PFSK-1 (cell line): Measurements from ENCODE around the gene MAST2.

Experiments used
- FOXP2 ChIP-seq: optimal IDR thresholded peaks from 2 replicates; pipeline ENCODE3; 2011; ENCODE audit warnings: borderline replicate concordance, control low read depth, inconsistent platforms; ENCODE audit not compliant: insufficient read depth; ENCODE audit errors: extremely low read length, extremely low read depth
- POLR2AphosphoS5 ChIP-seq: IDR thresholded peaks from 2 replicates; pipeline ENCODE4 v1.6.1; 2012; ENCODE audit warnings: low read depth, mild to moderate bottlenecking, control low read depth, low read length, moderate library complexity
- SIN3A ChIP-seq: IDR thresholded peaks from 2 replicates; pipeline ENCODE4 v1.6.1; 2012; ENCODE audit warnings: mild to moderate bottlenecking, low read length, moderate library complexity, borderline replicate concordance; ENCODE audit not compliant: insufficient read depth
- TAF1 ChIP-seq: IDR thresholded peaks from 2 replicates; pipeline ENCODE4 v1.6.1; 2012; ENCODE audit warnings: low read length, control low read depth, borderline replicate concordance; ENCODE audit not compliant: insufficient read depth
- TF ChIP-seq, protein P1 (sequence below), 2 experiments: IDR thresholded peaks; 2 replicates each; pipeline versions ENCODE4 v1.6.1 to v1.8.0; 2011 to 2012; ENCODE audit warnings: low read depth in 2 of 2, low read length in 2 of 2, control low read depth in 1 of 2, inconsistent platforms in 1 of 2, mild to moderate bottlenecking in 1 of 2, moderate library complexity in 1 of 2; ENCODE audit not compliant: insufficient read depth in 1 of 2

MAST2 gene

GRCh38 chr1:45957684-45958083 lies 154.3 kb downstream of the MAST2 start:
- TF ChIP-seq, protein P1, sequence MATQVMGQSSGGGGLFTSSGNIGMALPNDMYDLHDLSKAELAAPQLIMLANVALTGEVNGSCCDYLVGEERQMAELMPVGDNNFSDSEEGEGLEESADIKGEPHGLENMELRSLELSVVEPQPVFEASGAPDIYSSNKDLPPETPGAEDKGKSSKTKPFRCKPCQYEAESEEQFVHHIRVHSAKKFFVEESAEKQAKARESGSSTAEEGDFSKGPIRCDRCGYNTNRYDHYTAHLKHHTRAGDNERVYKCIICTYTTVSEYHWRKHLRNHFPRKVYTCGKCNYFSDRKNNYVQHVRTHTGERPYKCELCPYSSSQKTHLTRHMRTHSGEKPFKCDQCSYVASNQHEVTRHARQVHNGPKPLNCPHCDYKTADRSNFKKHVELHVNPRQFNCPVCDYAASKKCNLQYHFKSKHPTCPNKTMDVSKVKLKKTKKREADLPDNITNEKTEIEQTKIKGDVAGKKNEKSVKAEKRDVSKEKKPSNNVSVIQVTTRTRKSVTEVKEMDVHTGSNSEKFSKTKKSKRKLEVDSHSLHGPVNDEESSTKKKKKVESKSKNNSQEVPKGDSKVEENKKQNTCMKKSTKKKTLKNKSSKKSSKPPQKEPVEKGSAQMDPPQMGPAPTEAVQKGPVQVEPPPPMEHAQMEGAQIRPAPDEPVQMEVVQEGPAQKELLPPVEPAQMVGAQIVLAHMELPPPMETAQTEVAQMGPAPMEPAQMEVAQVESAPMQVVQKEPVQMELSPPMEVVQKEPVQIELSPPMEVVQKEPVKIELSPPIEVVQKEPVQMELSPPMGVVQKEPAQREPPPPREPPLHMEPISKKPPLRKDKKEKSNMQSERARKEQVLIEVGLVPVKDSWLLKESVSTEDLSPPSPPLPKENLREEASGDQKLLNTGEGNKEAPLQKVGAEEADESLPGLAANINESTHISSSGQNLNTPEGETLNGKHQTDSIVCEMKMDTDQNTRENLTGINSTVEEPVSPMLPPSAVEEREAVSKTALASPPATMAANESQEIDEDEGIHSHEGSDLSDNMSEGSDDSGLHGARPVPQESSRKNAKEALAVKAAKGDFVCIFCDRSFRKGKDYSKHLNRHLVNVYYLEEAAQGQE (IDR thresholded peaks at IDR 0.05; ENCODE audit: insufficient read depth in 1 of 2, low read depth in 2 of 2, low read length in 2 of 2) = no peak
- TF ChIP-seq SIN3A = no peak
- TF ChIP-seq TAF1 = no peak
- no peak for TF ChIP-seq FOXP2
- no peak for TF ChIP-seq POLR2AphosphoS5

- TF ChIP-seq POLR2AphosphoS5 (no peak), FOXP2 (no peak), TAF1 (no peak), SIN3A (no peak)
- TF ChIP-seq, protein P1 (IDR thresholded peaks at IDR 0.05; ENCODE audit: insufficient read depth in 1 of 2, low read depth in 2 of 2, low read length in 2 of 2) = no peak
These were observed 154.9 kb downstream of the MAST2 start for GRCh38 chr1:45958317-45958716.

- TF ChIP-seq, protein P1 (IDR thresholded peaks at IDR 0.05; ENCODE audit: insufficient read depth in 1 of 2, low read depth in 2 of 2, low read length in 2 of 2) = no peak
- TF ChIP-seq POLR2AphosphoS5 (no peak), SIN3A (no peak), FOXP2 (no peak), TAF1 (no peak)
These were observed 157.7 kb downstream of the MAST2 start for GRCh38 chr1:45960930-45961715.

GRCh38 chr1:45968941-45969666 lies 165.7 kb downstream of the MAST2 start:
- TF ChIP-seq POLR2AphosphoS5 (no peak), SIN3A (no peak), TAF1 (no peak), FOXP2 (no peak)
- TF ChIP-seq, protein P1 (IDR thresholded peaks at IDR 0.05; ENCODE audit: insufficient read depth in 1 of 2, low read depth in 2 of 2, low read length in 2 of 2) = no peak
